Measurements from ENCODE around the gene NAALADL2.

DNA sequence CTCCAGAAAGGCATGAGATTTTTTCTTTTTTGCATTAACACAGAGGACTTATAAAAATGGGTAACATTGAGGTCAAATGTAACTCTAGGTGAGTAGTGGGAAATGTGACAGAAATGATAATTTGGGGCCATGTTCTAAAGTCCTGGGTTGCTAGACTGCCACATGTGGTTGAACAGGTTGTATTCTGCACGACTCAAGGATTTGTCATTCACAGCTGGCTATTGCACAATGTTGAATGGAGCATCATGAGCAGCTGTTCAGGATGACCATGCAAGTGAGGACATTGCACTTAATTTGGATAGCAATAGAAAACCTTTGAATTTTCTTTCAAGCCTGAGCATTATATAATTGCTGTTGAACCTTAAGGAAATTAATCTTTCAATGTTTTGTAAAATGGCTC lies 396.6 kb downstream of the NAALADL2 start:
- TF ChIP-seq, protein P1, sequence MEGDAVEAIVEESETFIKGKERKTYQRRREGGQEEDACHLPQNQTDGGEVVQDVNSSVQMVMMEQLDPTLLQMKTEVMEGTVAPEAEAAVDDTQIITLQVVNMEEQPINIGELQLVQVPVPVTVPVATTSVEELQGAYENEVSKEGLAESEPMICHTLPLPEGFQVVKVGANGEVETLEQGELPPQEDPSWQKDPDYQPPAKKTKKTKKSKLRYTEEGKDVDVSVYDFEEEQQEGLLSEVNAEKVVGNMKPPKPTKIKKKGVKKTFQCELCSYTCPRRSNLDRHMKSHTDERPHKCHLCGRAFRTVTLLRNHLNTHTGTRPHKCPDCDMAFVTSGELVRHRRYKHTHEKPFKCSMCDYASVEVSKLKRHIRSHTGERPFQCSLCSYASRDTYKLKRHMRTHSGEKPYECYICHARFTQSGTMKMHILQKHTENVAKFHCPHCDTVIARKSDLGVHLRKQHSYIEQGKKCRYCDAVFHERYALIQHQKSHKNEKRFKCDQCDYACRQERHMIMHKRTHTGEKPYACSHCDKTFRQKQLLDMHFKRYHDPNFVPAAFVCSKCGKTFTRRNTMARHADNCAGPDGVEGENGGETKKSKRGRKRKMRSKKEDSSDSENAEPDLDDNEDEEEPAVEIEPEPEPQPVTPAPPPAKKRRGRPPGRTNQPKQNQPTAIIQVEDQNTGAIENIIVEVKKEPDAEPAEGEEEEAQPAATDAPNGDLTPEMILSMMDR (IDR thresholded peaks at IDR 0.05): no peak
- TF ChIP-seq POLR2AphosphoS5 (IDR thresholded peaks at IDR 0.05) (no peak), POLR2A (IDR thresholded peaks at IDR 0.05) (no peak)

Measured in upper lobe of left lung (tissue), 4 donors.